Placental epithelial cell (primary cell): Measurements from ENCODE around the gene CAPN9. TPM values are rescaled to one million over a fixed set of nuclear protein-coding genes. Genes with fewer than 3 reads are reported as not detected.

Experiments used
- small RNA-seq: library from RNA; depleted of rRNA; stranded (forward); fragments of <200 nt; gene quantifications from one replicate; pipeline ENCODE3, GENCODE V24; 2012
- total RNA-seq: library from RNA; depleted of rRNA; stranded (reverse); fragments of >200 nt; gene quantifications from 2 replicates; pipeline ENCODE4 v1.2.3, GENCODE V29; 2012

Gene CAPN9, protein sequence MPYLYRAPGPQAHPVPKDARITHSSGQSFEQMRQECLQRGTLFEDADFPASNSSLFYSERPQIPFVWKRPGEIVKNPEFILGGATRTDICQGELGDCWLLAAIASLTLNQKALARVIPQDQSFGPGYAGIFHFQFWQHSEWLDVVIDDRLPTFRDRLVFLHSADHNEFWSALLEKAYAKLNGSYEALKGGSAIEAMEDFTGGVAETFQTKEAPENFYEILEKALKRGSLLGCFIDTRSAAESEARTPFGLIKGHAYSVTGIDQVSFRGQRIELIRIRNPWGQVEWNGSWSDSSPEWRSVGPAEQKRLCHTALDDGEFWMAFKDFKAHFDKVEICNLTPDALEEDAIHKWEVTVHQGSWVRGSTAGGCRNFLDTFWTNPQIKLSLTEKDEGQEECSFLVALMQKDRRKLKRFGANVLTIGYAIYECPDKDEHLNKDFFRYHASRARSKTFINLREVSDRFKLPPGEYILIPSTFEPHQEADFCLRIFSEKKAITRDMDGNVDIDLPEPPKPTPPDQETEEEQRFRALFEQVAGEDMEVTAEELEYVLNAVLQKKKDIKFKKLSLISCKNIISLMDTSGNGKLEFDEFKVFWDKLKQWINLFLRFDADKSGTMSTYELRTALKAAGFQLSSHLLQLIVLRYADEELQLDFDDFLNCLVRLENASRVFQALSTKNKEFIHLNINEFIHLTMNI
- 0.39 TPM in 1 of 2 replicates, not detected in the other for total RNA-seq

GRCh38 chr1:230747127-230747730 is at the start of gene CAPN9:
CAPN9 (plus strand) TSS chr1:230747388; CDS start chr1:230747497, 109 bp downstream.

GRCh38 chr1:230713915-230714764 is 33.0 kb upstream of the CAPN9 start, which contains the start of gene AGT:
AGT (minus strand) TSS chr1:230714122; CDS start chr1:230710823, 3,299 bp downstream.

Small RNA genes within 50 kb of the gene (small RNA-seq; reads per million reads assigned to genes)
- gene RNA5SP79 = 0.09 reads per million

Other genes with a start within 250 kb of the CAPN9 start
- 15.7 and 22.1 TPM in 2 replicates for gene COG2, start 104.9 kb upstream of the CAPN9 start, total RNA-seq
- gene AGT, start 33.3 kb upstream of the CAPN9 start, total RNA-seq = not detected in 2 replicates
- gene C1orf198, start 121.1 kb downstream of the CAPN9 start, total RNA-seq = 19.2 and 29.8 TPM in 2 replicates
- 4.7 and 5.6 TPM in 2 replicates for gene TTC13, start 231.5 kb downstream of the CAPN9 start, total RNA-seq
- gene ARV1, start 231.7 kb downstream of the CAPN9 start, total RNA-seq = 8.6 and 9.0 TPM in 2 replicates